ENCODE data around the gene RAB40B. TPM values are rescaled to one million over a fixed set of nuclear protein-coding genes. Genes with fewer than 3 reads are reported as not detected.

The RAB40B gene
- total and polyA plus RNA-seq, 2 of the 13 experiments (the other 11 are each of a cell fraction or from before 2014, with no cell fraction given) = 6.2 to 6.5 TPM

DNA sequence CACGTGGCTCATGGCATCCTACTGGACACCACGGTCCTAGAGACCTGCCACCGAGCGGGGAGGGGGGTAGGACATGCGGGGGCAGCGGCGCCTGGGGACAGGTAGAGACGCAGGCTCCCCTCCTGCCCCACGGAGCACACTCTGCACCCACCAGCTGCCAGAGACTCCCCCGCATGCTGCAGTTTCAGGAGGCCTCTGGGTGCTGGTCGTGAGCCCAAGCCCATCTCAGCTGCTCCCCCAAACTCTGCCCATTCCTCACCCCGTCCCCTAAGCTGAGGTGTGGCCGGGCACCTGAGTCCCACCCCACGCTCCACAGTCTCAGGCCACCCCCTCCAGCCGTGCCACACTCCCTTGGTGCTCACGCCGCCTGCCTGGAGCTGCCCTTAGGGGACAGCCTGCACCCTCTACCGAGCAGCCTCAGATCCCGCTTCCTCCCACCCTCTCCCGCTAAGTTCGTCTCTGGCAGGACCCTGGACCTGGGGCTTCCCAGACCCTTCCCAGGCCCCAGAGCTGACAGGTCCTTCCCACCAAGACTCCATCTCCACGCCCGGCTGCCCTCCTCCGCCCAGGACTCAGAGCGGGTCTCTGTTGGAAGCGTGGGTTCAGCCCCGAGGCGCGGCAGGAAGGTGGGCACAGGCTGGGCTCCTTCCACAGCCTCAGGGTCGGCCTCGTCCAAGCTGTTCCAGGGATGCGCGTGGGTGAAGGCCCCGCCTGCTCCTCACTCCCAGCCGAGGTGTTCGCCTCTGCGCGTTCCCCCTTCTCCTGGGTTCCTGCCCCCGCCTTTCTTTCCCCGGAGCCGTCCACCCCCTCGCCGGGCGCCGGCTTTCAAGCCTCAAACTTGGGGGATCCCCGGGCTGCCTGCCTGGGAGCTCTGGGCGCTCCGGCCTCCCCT lies 1.3 kb downstream of the RAB40B start (continued):
- TF ChIP-seq KDM2A (CRISPR knock-in tag; IDR thresholded peaks at IDR 0.05; ENCODE audit: borderline replicate concordance, low read depth) = 0 out of 2 replicates have a peak, but pooled peaks have one; percentile 35
- TF ChIP-seq ZNF30 (CRISPR knock-in tag; IDR thresholded peaks at IDR 0.05) = no peak
- TF ChIP-seq FLYWCH1 (CRISPR knock-in tag; IDR thresholded peaks at IDR 0.05) = no peak

DNA sequence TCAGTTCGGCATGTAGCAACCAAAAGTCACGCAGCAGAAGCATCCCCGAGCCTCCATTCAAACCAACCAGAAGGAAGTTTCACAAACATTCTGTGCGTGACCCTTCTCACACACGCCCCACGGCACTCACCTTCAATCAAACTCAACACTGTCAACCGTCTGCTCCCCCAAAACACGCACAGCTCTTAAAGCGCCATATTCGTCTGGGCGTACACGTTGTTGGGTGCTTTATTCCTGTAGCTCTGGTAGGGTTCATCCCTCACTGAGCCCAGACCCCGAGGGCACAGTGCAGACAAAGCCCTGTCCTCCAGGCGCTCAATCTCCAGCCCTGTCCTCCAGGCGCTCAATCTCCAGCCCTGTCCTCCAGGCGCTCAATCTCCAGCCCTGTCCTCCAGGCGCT lies 2.2 kb downstream of the RAB40B start:
- 91% methylated on average over 17 of the region's 17 CpGs for WGBS (ENCODE audit: low lambda C conversion rate)
- H4K20me1 ChIP-seq (ENCODE audit: insufficient read depth, low read length) = no peaks in the 10 kb centered on the region
- peaks cover 36% of the 10 kb centered on the region for H3K4me1 ChIP-seq (ENCODE audit: insufficient read depth, low read length)
- no peaks in the 10 kb centered on the region for H3K36me3 ChIP-seq (replicated peaks in 1 of 2; ENCODE audit: control insufficient read depth in 1 of 2, insufficient read depth in 2 of 2, low read length in 2 of 2)
- BruUV-seq (replicated peaks) = no TSS peak
- no peak overlapping the region for H3K4me3 ChIP-seq (replicated peaks in 1 of 3; ENCODE audit: insufficient read depth in 1 of 3, low read depth in 2 of 3, low read length in 3 of 3)
- TF ChIP-seq ZNF737 (CRISPR knock-in tag; IDR thresholded peaks at IDR 0.05; ENCODE audit: borderline replicate concordance) = 0 out of 2 replicates have a peak, but pooled peaks have one; percentile 40
- TF ChIP-seq ZBTB38 (CRISPR knock-in tag; IDR thresholded peaks at IDR 0.05) = 0 out of 2 replicates have a peak, but pooled peaks have one; percentile 12
- TF ChIP-seq WIZ (CRISPR knock-in tag; IDR thresholded peaks at IDR 0.05) = no peak
- TF ChIP-seq RFX5 (IDR thresholded peaks at IDR 0.05; ENCODE audit: low read depth, low read length) = no peak
- TF ChIP-seq, protein P1, sequence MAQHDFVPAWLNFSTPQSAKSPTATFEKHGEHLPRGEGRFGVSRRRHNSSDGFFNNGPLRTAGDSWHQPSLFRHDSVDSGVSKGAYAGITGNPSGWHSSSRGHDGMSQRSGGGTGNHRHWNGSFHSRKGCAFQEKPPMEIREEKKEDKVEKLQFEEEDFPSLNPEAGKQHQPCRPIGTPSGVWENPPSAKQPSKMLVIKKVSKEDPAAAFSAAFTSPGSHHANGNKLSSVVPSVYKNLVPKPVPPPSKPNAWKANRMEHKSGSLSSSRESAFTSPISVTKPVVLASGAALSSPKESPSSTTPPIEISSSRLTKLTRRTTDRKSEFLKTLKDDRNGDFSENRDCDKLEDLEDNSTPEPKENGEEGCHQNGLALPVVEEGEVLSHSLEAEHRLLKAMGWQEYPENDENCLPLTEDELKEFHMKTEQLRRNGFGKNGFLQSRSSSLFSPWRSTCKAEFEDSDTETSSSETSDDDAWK (CRISPR knock-in tag; IDR thresholded peaks at IDR 0.05) = no peak
- no peak for TF ChIP-seq FOXK1 (CRISPR knock-in tag; IDR thresholded peaks at IDR 0.05; ENCODE audit: borderline replicate concordance, low read depth)
- TF ChIP-seq NR2F2 (IDR thresholded peaks at IDR 0.05; ENCODE audit: borderline replicate concordance, low read depth) = no peak
- intact Hi-C loops (cut with micrococcal nuclease; ENCODE audit: unreplicated experiment) (no loop called here), in situ Hi-C loops (cut with HindIII; ENCODE audit: extremely low pct_ligation_motif_present, low pct_unique_long_range_greater_than_20kb) (no loop called here)
- H3K79me2 ChIP-seq (ENCODE audit: insufficient read depth, low read length) = no peaks in the 10 kb centered on the region
- H3K27me3 ChIP-seq (ENCODE audit: control insufficient read depth in 1 of 2, insufficient read depth in 2 of 2, low read length in 2 of 2) = peaks cover 0 to 3% of the 10 kb centered on the region in 2 experiments; a peak in 1 of 5 replicates
- no peak overlapping the region for H3K27ac ChIP-seq (ENCODE audit: extremely low read length, insufficient read depth, low read length)
- no peak overlapping the region for H2AFZ ChIP-seq (ENCODE audit: low read length)
- no peak for DNase-seq (ENCODE audit: low spot score)
- no peak overlapping the region for H3K9ac ChIP-seq (ENCODE audit: insufficient read depth, low read depth, low read length)
- no peak for ATAC-seq
- ChIA-PET POLR2A (interaction anchor here (1.1 kb wide), 1 partner anchor 8 kb away, joined by 3 read pairs; no protein-coding TSS in a partner anchor), CTCF (ENCODE audit: low intra/inter-chr PET ratio, low total read pairs) (no interaction called here)
- H3K9me3 ChIP-seq (ENCODE audit: low read length) = peaks cover 15% of the 10 kb centered on the region
- H3K4me2 ChIP-seq (ENCODE audit: low read depth, low read length) = no peak overlapping the region
- FAIRE-seq = no peak
